Panc1 (cell line): ENCODE data around the gene BACE2. TPM values are rescaled to one million over a fixed set of nuclear protein-coding genes. Genes with fewer than 3 reads are reported as not detected.
"Not testable (repeated sequence)": the region's sequence is repeated elsewhere in the genome, so short reads cannot be mapped to it uniquely, and the experiment has no call there.

Experiments used
- ATAC-seq: fragments of 200-7000 bp; cut with Tn5 transposase; 2 replicates; pipeline ENCODE4 v1.9.1; 2020; ENCODE audit warnings: mild to moderate bottlenecking, moderate library complexity
- BruUV-seq: library from RNA; stranded (reverse); fragments of 400-500 nt; replicated peaks from 2 replicates; lab custom pipeline; 2021; lab: Mats Ljungman, UMichigan
- CTCF ChIA-PET: fragments of 300-600 bp; sonication (Branson Sonifier 250); formaldehyde crosslinking; loops from one replicate; lab custom pipeline; 2022; ENCODE audit warnings: antibody characterized with exemption; lab: Charles Lee
- POLR2A ChIA-PET: fragments of 300-600 bp; sonication (Branson Sonifier 250); formaldehyde crosslinking; loops from one replicate; lab custom pipeline; 2022; ENCODE audit warnings: antibody characterized with exemption; lab: Charles Lee
- DNase-seq: peaks from one replicate; pipeline ENCODE4 v3.0.0-alpha.2; 2010; ENCODE audit warnings: low read depth, low spot score
- H3K27ac ChIP-seq: 2 replicates; pipeline ENCODE4 v1.5.1; 2011; ENCODE audit warnings: mild to moderate bottlenecking, low read length, inconsistent platforms
- H3K27me3 ChIP-seq: fragments of 200-500 bp; sonication (Bioruptor generic); 2 replicates; pipeline ENCODE4 v1.6.0; 2014; ENCODE audit warnings: low read length, inconsistent platforms; ENCODE audit not compliant: control insufficient read depth, insufficient read depth
- H3K36me3 ChIP-seq: fragments of 200-500 bp; sonication (Bioruptor generic); 2 replicates; pipeline ENCODE4 v1.5.1; 2014; ENCODE audit warnings: inconsistent platforms, mild to moderate bottlenecking, low read length, moderate library complexity; ENCODE audit not compliant: control insufficient read depth, insufficient read depth
- H3K4me1 ChIP-seq: 2 replicates; pipeline ENCODE4 v1.5.1; 2011; ENCODE audit warnings: inconsistent platforms, mild to moderate bottlenecking, low read length, moderate library complexity; ENCODE audit not compliant: control insufficient read depth, insufficient read depth
- H3K4me3 ChIP-seq, 2 experiments: 2 replicates each; pipeline ENCODE4 v1.5.1; 2011 to 2012; ENCODE audit warnings: low read depth in 2 of 2, low read length in 2 of 2, mild to moderate bottlenecking in 2 of 2, inconsistent platforms in 1 of 2, moderate library complexity in 1 of 2
- H3K9me3 ChIP-seq: fragments of 200-500 bp; sonication (Bioruptor generic); 2 replicates; pipeline ENCODE4 v1.5.1; 2014; ENCODE audit warnings: low read depth, mild to moderate bottlenecking, inconsistent platforms, low read length, moderate library complexity; ENCODE audit not compliant: control insufficient read depth, insufficient read depth
- POLR2AphosphoS5 ChIP-seq: IDR thresholded peaks from 2 replicates; pipeline ENCODE4 v1.6.1; 2012; ENCODE audit warnings: mild to moderate bottlenecking, low read depth, low read length, moderate library complexity
- SIN3A ChIP-seq: IDR thresholded peaks from 2 replicates; pipeline ENCODE4 v1.6.1; 2012; ENCODE audit warnings: low read depth, mild to moderate bottlenecking, low read length, moderate library complexity, borderline replicate concordance; ENCODE audit not compliant: insufficient read depth
- TCF7L2 ChIP-seq: IDR thresholded peaks from 2 replicates; pipeline ENCODE4 v1.6.1; 2011; ENCODE audit warnings: mild to moderate bottlenecking, low read depth, low read length, inconsistent platforms
- in situ Hi-C: cut with HindIII; loops from 2 replicates; pipeline ENCODE4 v1.10.0; 2016; ENCODE audit warnings: low sequenced_read_pairs, low pct_unique_long_range_greater_than_20kb
- intact Hi-C: fragments of 100-400 bp; cut with micrococcal nuclease; formaldehyde crosslinking; loops from one replicate; pipeline ENCODE4 v1.10.0; 2022; ENCODE audit not compliant: unreplicated experiment
- total RNA-seq: library from RNA; stranded (reverse); gene quantifications from one replicate; pipeline ENCODE4 v1.2.1, GENCODE V29; 2021; ENCODE audit not compliant: unreplicated experiment
- TF ChIP-seq, protein P1 (sequence below), 2 experiments: IDR thresholded peaks; 2 replicates each; pipeline ENCODE4 v1.6.1; 2011 to 2012; ENCODE audit warnings: low read depth in 2 of 2, control low read depth in 1 of 2, low read length in 1 of 2, mild to moderate bottlenecking in 1 of 2, moderate library complexity in 1 of 2; ENCODE audit not compliant: insufficient read depth in 1 of 2
- TF ChIP-seq, protein P2 (sequence below): fragments of 450-650 bp; IDR thresholded peaks from 2 replicates; pipeline ENCODE4 v1.5.1; 2017; ENCODE audit warnings: mild to moderate bottlenecking

BACE2 gene
- total RNA-seq, 1 experiment from 2014 or later = 16.3 TPM

GRCh38 chr21:41197582-41197981, 29.6 kb downstream of the BACE2 start:
- DNase-seq = no peak
- TF ChIP-seq, protein P1, sequence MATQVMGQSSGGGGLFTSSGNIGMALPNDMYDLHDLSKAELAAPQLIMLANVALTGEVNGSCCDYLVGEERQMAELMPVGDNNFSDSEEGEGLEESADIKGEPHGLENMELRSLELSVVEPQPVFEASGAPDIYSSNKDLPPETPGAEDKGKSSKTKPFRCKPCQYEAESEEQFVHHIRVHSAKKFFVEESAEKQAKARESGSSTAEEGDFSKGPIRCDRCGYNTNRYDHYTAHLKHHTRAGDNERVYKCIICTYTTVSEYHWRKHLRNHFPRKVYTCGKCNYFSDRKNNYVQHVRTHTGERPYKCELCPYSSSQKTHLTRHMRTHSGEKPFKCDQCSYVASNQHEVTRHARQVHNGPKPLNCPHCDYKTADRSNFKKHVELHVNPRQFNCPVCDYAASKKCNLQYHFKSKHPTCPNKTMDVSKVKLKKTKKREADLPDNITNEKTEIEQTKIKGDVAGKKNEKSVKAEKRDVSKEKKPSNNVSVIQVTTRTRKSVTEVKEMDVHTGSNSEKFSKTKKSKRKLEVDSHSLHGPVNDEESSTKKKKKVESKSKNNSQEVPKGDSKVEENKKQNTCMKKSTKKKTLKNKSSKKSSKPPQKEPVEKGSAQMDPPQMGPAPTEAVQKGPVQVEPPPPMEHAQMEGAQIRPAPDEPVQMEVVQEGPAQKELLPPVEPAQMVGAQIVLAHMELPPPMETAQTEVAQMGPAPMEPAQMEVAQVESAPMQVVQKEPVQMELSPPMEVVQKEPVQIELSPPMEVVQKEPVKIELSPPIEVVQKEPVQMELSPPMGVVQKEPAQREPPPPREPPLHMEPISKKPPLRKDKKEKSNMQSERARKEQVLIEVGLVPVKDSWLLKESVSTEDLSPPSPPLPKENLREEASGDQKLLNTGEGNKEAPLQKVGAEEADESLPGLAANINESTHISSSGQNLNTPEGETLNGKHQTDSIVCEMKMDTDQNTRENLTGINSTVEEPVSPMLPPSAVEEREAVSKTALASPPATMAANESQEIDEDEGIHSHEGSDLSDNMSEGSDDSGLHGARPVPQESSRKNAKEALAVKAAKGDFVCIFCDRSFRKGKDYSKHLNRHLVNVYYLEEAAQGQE (IDR thresholded peaks at IDR 0.05; ENCODE audit: insufficient read depth in 1 of 2, low read depth in 2 of 2, low read length in 1 of 2) = no peak
- TF ChIP-seq POLR2AphosphoS5 = no peak
- TF ChIP-seq, protein P2, sequence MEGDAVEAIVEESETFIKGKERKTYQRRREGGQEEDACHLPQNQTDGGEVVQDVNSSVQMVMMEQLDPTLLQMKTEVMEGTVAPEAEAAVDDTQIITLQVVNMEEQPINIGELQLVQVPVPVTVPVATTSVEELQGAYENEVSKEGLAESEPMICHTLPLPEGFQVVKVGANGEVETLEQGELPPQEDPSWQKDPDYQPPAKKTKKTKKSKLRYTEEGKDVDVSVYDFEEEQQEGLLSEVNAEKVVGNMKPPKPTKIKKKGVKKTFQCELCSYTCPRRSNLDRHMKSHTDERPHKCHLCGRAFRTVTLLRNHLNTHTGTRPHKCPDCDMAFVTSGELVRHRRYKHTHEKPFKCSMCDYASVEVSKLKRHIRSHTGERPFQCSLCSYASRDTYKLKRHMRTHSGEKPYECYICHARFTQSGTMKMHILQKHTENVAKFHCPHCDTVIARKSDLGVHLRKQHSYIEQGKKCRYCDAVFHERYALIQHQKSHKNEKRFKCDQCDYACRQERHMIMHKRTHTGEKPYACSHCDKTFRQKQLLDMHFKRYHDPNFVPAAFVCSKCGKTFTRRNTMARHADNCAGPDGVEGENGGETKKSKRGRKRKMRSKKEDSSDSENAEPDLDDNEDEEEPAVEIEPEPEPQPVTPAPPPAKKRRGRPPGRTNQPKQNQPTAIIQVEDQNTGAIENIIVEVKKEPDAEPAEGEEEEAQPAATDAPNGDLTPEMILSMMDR = no peak
- TF ChIP-seq SIN3A = no peak
- no peaks in the 10 kb centered on the region for H3K27me3 ChIP-seq
- BruUV-seq = no TSS peak
- H3K36me3 ChIP-seq = no peaks in the 10 kb centered on the region
- intact Hi-C loops = no loop called here
- no peaks in the 10 kb centered on the region for H3K4me1 ChIP-seq
- no peaks in the 10 kb centered on the region for H3K9me3 ChIP-seq
- no peak for ATAC-seq
- H3K27ac ChIP-seq = no peak overlapping the region
- in situ Hi-C loops = no loop called here
- CTCF ChIA-PET = no interaction called here
- POLR2A ChIA-PET = no interaction called here
- H3K4me3 ChIP-seq = no peak overlapping the region

- not testable (repeated sequence) for BruUV-seq
These were observed 30.7 kb downstream of the BACE2 start for GRCh38 chr21:41198647-41199046.

GRCh38 chr21:41199123-41199522, 31.2 kb downstream of the BACE2 start:
- ATAC-seq = no peak
- intact Hi-C loops = no loop called here
- Histone ChIP-seq H3K4me1 (no peaks in the 10 kb centered on the region), H3K27me3 (no peaks in the 10 kb centered on the region), H3K36me3 (no peaks in the 10 kb centered on the region), H3K9me3 (no peaks in the 10 kb centered on the region), H3K27ac (no peak overlapping the region), H3K4me3 (no peak overlapping the region)
- TF ChIP-seq SIN3A (no peak), POLR2AphosphoS5 (no peak), TCF7L2 (no peak)
- TF ChIP-seq, protein P1 (IDR thresholded peaks at IDR 0.05; ENCODE audit: insufficient read depth in 1 of 2, low read depth in 2 of 2, low read length in 1 of 2) = no peak
- TF ChIP-seq, protein P2 = no peak
- POLR2A ChIA-PET = no interaction called here
- no TSS peak for BruUV-seq
- in situ Hi-C loops = no loop called here
- CTCF ChIA-PET = no interaction called here
- DNase-seq = no peak

More at GRCh38 chr21:41198647-41199046, 30.7 kb downstream of the BACE2 start:
- H3K36me3 ChIP-seq, CTCF ChIA-PET, H3K4me3 ChIP-seq, H3K9me3 ChIP-seq, H3K27ac ChIP-seq, in situ Hi-C loops, DNase-seq, intact Hi-C loops, H3K27me3 ChIP-seq, ATAC-seq, POLR2A ChIA-PET, H3K4me1 ChIP-seq: not testable (repeated sequence)
